ENCODE measurements around the gene ZNF831. TPM values are rescaled to one million over a fixed set of nuclear protein-coding genes. Genes with fewer than 3 reads are reported as not detected.

The ZNF831 gene
- total RNA-seq, 4 donors from 2014 or later: 0.20 to 0.30 (median 0.24) TPM

GRCh38 chr20:59145924-59146779, 17.5 kb upstream of the ZNF831 start:
- intact Hi-C loops (cut with DNase I; ENCODE audit: low total_unique reads): no loop called here
- no peak for TF ChIP-seq POLR2A (IDR thresholded peaks at IDR 0.05)
- TF ChIP-seq CTCF (IDR thresholded peaks at IDR 0.05): no peak
- no peak overlapping the region for H3K4me3 ChIP-seq (ENCODE audit: low read depth, poor library complexity, severe bottlenecking)
- no peak for DNase-seq (ENCODE audit: low spot score in 2 of 2)
- WGBS, 2 donors: 76% methylated on average over 23 of the region's 23 CpGs

GRCh38 chr20:59146780-59147565, 16.6 kb upstream of the ZNF831 start:
- no peak overlapping the region for H3K4me3 ChIP-seq (ENCODE audit: low read depth, poor library complexity, severe bottlenecking)
- 53 to 57% methylated on average over 8 of the region's 8 CpGs for WGBS, 2 donors
- intact Hi-C loops (cut with DNase I; ENCODE audit: low total_unique reads): no loop called here
- no peak for DNase-seq (ENCODE audit: low spot score in 2 of 2)
- TF ChIP-seq CTCF (IDR thresholded peaks at IDR 0.05) (no peak), POLR2A (IDR thresholded peaks at IDR 0.05) (no peak)

- no peak overlapping the region for H3K4me3 ChIP-seq (ENCODE audit: low read depth, poor library complexity, severe bottlenecking)
- TF ChIP-seq CTCF (IDR thresholded peaks at IDR 0.05): no peak
- TF ChIP-seq POLR2A (IDR thresholded peaks at IDR 0.05): no peak
- intact Hi-C loops (cut with DNase I; ENCODE audit: low total_unique reads): no loop called here
- 79 to 85% methylated on average over 3 of the region's 3 CpGs for WGBS, 2 donors
- no peak for DNase-seq (ENCODE audit: low spot score in 2 of 2)
Observed at GRCh38 chr20:59147586-59147985, 16.0 kb upstream of the ZNF831 start.

- 79 to 85% methylated on average over 9 of the region's 9 CpGs for WGBS, 2 donors
- H3K4me3 ChIP-seq (ENCODE audit: low read depth, poor library complexity, severe bottlenecking): no peak overlapping the region
- intact Hi-C loops (cut with DNase I; ENCODE audit: low total_unique reads): no loop called here
Observed at GRCh38 chr20:59148701-59149493, 14.7 kb upstream of the ZNF831 start.

More at GRCh38 chr20:59148701-59149493, 14.7 kb upstream of the ZNF831 start:
- TF ChIP-seq CTCF (IDR thresholded peaks at IDR 0.05) (no peak), POLR2A (IDR thresholded peaks at IDR 0.05) (no peak)
- no peak for DNase-seq (ENCODE audit: low spot score in 2 of 2)

Measured in lower leg skin (tissue), 4 donors.